AG04450 (cell line): ENCODE results near the gene OXNAD1. TPM values are rescaled to one million over a fixed set of nuclear protein-coding genes. Genes with fewer than 3 reads are reported as not detected.
A peak's percentile ranks its signal among the peaks of the same experiment; 100 is the strongest.

Experiments
- CTCF ChIA-PET: fragments of 300-600, 350-600 bp; formaldehyde crosslinking; extraction: SDS; loops from one replicate; lab custom pipeline; 2022; ENCODE audit warnings: antibody characterized with exemption, inconsistent platforms; lab: Charles Lee
- POLR2A ChIA-PET: fragments of 350-600 bp; formaldehyde crosslinking; extraction: SDS; loops from one replicate; lab custom pipeline; 2021; ENCODE audit warnings: antibody characterized with exemption, inconsistent platforms; lab: Yijun Ruan, JAX
- DNase-seq: peaks from one replicate; pipeline ENCODE4 v3.0.0-alpha.2; 2011; ENCODE audit warnings: low read depth, low spot score
- H3K27ac ChIP-seq: one replicate; pipeline ENCODE4 v1.5.1; 2012; ENCODE audit warnings: low read depth, low read length, control low read depth
- H3K27me3 ChIP-seq: one replicate; pipeline ENCODE4 v1.6.0; 2012; ENCODE audit warnings: low read length; ENCODE audit not compliant: control insufficient read depth, insufficient read depth
- H3K4me3 ChIP-seq: 2 replicates; pipeline ENCODE4 v1.5.1; 2011; ENCODE audit warnings: mild to moderate bottlenecking, low read depth, low read length, control low read depth
- H3K9me3 ChIP-seq: 2 replicates; pipeline ENCODE4 v1.5.1; 2012; ENCODE audit warnings: low read length; ENCODE audit not compliant: control insufficient read depth, insufficient read depth
- polyA plus RNA-seq: library from polyadenylated mRNA; depleted of rRNA; stranded (reverse); fragments of >200 nt; gene quantifications from 2 replicates; pipeline ENCODE4 v1.2.3, GENCODE V29; 2011
- TF ChIP-seq, protein P1 (sequence below): IDR thresholded peaks from 2 replicates; pipeline ENCODE4 v1.5.1; 2011; ENCODE audit warnings: low read depth, low read length, control low read depth, inconsistent platforms

The OXNAD1 gene
- polyA plus RNA-seq, 1 experiment, result 9.0 TPM

GRCh38 chr3:16286751-16287543 is 21.9 kb downstream of the OXNAD1 start:
- TF ChIP-seq, protein P1, sequence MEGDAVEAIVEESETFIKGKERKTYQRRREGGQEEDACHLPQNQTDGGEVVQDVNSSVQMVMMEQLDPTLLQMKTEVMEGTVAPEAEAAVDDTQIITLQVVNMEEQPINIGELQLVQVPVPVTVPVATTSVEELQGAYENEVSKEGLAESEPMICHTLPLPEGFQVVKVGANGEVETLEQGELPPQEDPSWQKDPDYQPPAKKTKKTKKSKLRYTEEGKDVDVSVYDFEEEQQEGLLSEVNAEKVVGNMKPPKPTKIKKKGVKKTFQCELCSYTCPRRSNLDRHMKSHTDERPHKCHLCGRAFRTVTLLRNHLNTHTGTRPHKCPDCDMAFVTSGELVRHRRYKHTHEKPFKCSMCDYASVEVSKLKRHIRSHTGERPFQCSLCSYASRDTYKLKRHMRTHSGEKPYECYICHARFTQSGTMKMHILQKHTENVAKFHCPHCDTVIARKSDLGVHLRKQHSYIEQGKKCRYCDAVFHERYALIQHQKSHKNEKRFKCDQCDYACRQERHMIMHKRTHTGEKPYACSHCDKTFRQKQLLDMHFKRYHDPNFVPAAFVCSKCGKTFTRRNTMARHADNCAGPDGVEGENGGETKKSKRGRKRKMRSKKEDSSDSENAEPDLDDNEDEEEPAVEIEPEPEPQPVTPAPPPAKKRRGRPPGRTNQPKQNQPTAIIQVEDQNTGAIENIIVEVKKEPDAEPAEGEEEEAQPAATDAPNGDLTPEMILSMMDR, result no peak
- CTCF ChIA-PET, result interaction anchor here (0.6 to 0.9 kb wide), 3 partner anchors 231 to 270 kb away, joined by 3 to 4 read pairs (median 3); no protein-coding TSS in a partner anchor
- Histone ChIP-seq H3K9me3 (no peaks in the 10 kb centered on the region), H3K27ac (no peak overlapping the region), H3K27me3 (no peaks in the 10 kb centered on the region), H3K4me3 (no peak overlapping the region)
- POLR2A ChIA-PET, result no interaction called here
- no peak for DNase-seq

DNA sequence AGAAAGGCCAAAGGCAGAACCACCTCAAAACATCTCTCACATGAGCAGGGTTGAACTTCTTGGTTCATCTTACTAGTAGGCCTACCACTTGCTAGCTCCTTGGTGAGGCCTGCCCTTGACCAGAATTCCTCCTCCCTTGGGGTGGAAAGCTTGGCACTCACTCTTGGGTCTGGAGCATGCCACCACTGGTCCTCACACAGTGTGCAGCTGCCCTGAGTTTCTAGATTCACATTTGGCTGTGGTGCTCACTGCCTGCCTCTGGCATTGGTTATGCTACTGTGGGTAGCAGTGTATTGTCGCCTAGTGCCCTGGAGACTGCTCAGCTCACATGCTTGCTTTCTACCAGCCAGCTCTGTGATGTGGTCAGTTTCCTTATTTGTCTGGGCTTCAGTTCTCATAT is 23.7 kb downstream of the OXNAD1 start:
- DNase-seq, result no peak
- CTCF ChIA-PET, result interaction anchor here (0.7 to 6.6 kb wide), 8 partner anchors 19 to 595 kb away, joined by 3 to 119 read pairs (median 3); no protein-coding TSS in a partner anchor
- POLR2A ChIA-PET, result no interaction called here
- Histone ChIP-seq H3K9me3 (no peaks in the 10 kb centered on the region), H3K4me3 (no peak overlapping the region), H3K27ac (no peak overlapping the region), H3K27me3 (no peaks in the 10 kb centered on the region)
- TF ChIP-seq, protein P1, result no peak

DNA sequence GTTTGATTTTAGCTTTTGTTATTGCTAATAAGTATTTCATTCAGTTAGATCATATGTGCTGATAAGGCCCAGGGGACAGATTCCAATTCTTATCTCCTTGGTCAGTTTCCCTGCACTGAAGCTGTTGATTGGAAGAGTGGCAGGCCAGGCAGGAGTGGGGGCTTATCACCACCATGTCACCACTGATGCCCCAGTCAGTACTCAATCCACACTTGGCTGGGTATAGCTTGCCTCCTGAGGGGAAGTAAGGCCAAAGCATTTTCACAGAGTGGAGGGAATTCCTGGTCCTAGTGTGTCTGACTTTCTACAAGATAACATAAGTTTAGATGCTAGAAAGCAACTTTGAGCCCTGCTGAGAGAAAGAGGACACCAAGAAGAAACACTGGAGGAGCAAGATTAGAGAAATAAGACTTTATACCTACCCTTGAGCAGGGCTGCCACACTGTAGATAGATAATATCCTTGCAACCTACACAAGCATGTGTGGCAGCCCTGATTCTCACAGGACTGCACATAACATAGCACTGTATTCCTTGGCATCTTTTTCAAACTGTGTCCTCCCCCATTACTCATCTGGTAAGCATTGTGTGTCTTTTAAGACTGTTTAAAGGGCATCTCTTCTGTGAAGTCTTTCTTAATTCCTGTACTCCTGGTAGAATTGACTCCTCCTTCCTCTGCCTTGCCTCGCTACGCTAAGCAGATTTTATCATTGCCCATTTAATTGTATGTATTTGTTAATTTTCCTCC is 24.3 kb downstream of the OXNAD1 start:
- no peak for DNase-seq
- Histone ChIP-seq H3K9me3 (peaks cover 3% of the 10 kb centered on the region; the same call in 1 of the 2 replicates), H3K4me3 (no peak overlapping the region), H3K27me3 (no peaks in the 10 kb centered on the region), H3K27ac (no peak overlapping the region)
- CTCF ChIA-PET, result interaction anchor here (0.7 to 6.6 kb wide), 12 partner anchors 20 to 595 kb away, joined by 3 to 119 read pairs (median 4); no protein-coding TSS in a partner anchor
- TF ChIP-seq, protein P1, result no peak
- POLR2A ChIA-PET, result no interaction called here

- no peak overlapping the region for H3K27ac ChIP-seq
- DNase-seq, result peak; percentile 21
- TF ChIP-seq, protein P1, result peak; percentile 84
Observed at GRCh38 chr3:16290007-16290826, 25.2 kb downstream of the OXNAD1 start.

More at GRCh38 chr3:16290007-16290826, 25.2 kb downstream of the OXNAD1 start:
- ChIA-PET POLR2A (interaction anchor here (0.7 kb wide), 1 partner anchor 226 kb away, joined by 3 read pairs; no protein-coding TSS in a partner anchor), CTCF (interaction anchor here (0.6 to 6.6 kb wide), 50 partner anchors 11 to 943 kb away, joined by 3 to 119 read pairs (median 5); partner anchors contain the start of gene RFTN1)
- H3K4me3 ChIP-seq, result no peak overlapping the region
- no peaks in the 10 kb centered on the region for H3K27me3 ChIP-seq
- peaks cover 3% of the 10 kb centered on the region; the same call in 1 of the 2 replicates for H3K9me3 ChIP-seq
